Endothelial cell (in vitro differentiated cells): ENCODE data around the gene NEO1. TPM values are rescaled to one million over a fixed set of nuclear protein-coding genes. Genes with fewer than 3 reads are reported as not detected.

Source experiments
- DNase-seq: peaks from one replicate; pipeline ENCODE4 v3.0.0; 2021; ENCODE audit warnings: low spot score
- H3K27ac Mint-ChIP-seq: one replicate; pipeline ENCODE4 v1.8.0; 2021; ENCODE audit warnings: mixed read lengths, inconsistent platforms; ENCODE audit not compliant: unreplicated experiment
- H3K27me3 Mint-ChIP-seq: one replicate; pipeline ENCODE4 v1.8.0; 2021; ENCODE audit warnings: mild to moderate bottlenecking, moderate library complexity, mixed read lengths, inconsistent platforms; ENCODE audit not compliant: unreplicated experiment
- H3K36me3 Mint-ChIP-seq: one replicate; pipeline ENCODE4 v1.8.0; 2021; ENCODE audit warnings: mild to moderate bottlenecking, low read depth, mixed read lengths, inconsistent platforms; ENCODE audit not compliant: unreplicated experiment
- H3K4me1 Mint-ChIP-seq: one replicate; pipeline ENCODE4 v1.8.0; 2021; ENCODE audit warnings: mild to moderate bottlenecking, mixed read lengths, inconsistent platforms; ENCODE audit not compliant: unreplicated experiment
- H3K4me3 Mint-ChIP-seq: one replicate; pipeline ENCODE4 v1.8.0; 2021; ENCODE audit warnings: mild to moderate bottlenecking, mixed read lengths, inconsistent platforms; ENCODE audit not compliant: unreplicated experiment
- H3K9me3 Mint-ChIP-seq: one replicate; pipeline ENCODE4 v1.8.0; 2021; ENCODE audit warnings: mixed read lengths, inconsistent platforms; ENCODE audit not compliant: unreplicated experiment
- total RNA-seq: library from RNA; stranded (reverse); fragmentation: NEBNext Ultra II Directional; extraction: Animal tissue kit (Norgen Biotek cat#: 25700); gene quantifications from one replicate; pipeline ENCODE4 v1.2.1, GENCODE V29; 2021; ENCODE audit not compliant: unreplicated experiment
- TF ChIP-seq, protein P1 (sequence below): fragments of 200-600 bp; sonication (generic); IDR thresholded peaks from one replicate; pipeline ENCODE4 v1.5.0; 2021; ENCODE audit warnings: antibody characterized with exemption; ENCODE audit not compliant: unreplicated experiment

NEO1 gene
- total RNA-seq, 1 donor from 2014 or later = 140 TPM

DNA sequence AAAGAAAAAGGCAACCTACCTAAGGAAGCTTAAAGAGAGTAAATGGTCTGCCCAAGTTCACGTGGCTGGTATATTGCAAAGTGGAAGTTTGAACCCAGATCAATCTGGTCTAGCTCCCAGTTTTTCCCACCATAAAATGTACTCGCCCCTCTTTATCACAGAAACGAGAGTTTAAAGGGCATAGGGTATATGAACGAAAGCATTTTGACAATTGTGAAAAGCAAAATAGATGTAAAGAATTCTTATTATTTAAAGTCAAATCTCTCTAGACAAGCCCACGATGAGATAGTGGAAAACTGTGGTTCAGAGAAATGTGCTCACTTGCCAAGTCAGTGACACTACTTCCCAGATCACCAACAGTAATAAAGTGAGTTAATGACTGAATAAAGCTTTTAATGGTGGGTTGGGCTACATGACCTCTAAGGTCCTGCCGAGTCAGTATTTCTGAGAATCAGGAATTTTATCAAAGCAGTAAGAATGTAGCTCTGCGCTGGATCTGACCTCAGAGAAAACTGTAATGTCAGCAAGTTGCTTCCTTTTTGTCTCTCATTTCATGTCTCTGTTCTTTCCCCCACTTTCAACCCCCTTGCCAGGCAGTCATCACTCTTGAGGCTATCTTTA lies 23.3 kb upstream of the NEO1 start:
- Mint-ChIP-seq H3K27me3 (no peaks in the 10 kb centered on the region), H3K4me1 (no peaks in the 10 kb centered on the region), H3K36me3 (no peaks in the 10 kb centered on the region), H3K27ac (no peak overlapping the region), H3K4me3 (no peak overlapping the region), H3K9me3 (no peaks in the 10 kb centered on the region)
- DNase-seq = no peak
- TF ChIP-seq, protein P1, sequence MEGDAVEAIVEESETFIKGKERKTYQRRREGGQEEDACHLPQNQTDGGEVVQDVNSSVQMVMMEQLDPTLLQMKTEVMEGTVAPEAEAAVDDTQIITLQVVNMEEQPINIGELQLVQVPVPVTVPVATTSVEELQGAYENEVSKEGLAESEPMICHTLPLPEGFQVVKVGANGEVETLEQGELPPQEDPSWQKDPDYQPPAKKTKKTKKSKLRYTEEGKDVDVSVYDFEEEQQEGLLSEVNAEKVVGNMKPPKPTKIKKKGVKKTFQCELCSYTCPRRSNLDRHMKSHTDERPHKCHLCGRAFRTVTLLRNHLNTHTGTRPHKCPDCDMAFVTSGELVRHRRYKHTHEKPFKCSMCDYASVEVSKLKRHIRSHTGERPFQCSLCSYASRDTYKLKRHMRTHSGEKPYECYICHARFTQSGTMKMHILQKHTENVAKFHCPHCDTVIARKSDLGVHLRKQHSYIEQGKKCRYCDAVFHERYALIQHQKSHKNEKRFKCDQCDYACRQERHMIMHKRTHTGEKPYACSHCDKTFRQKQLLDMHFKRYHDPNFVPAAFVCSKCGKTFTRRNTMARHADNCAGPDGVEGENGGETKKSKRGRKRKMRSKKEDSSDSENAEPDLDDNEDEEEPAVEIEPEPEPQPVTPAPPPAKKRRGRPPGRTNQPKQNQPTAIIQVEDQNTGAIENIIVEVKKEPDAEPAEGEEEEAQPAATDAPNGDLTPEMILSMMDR = no peak

DNA sequence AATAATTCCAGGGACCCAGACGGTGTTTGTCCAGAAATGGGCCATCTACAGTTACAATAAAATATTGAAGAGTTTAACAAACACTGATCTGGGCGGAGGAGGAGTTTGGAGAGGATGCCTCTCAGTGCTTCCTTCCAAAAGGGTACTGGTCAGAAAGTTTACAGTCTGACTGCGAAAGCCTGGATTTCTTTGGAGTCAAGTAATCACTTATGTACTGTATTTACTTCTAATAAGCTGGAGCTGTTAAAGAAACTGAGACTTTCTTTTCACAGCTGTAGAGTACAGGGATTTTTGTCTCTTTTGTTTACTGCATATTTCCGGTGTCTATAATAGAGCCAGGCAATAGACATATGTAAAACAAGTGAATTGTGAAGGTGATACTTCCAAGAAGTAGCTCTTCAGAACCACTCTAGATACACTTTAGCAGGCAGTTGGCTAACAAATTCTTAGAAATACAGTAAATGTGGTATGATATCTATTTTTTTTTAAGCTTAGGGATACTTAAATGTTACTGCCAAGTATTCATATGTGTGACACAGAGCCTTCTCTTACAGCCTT lies 22.1 kb upstream of the NEO1 start:
- H3K27ac Mint-ChIP-seq = no peak overlapping the region
- TF ChIP-seq, protein P1 = no peak
- DNase-seq = no peak
- H3K4me3 Mint-ChIP-seq = no peak overlapping the region
- no peaks in the 10 kb centered on the region for H3K4me1 Mint-ChIP-seq
- no peaks in the 10 kb centered on the region for H3K9me3 Mint-ChIP-seq
- H3K27me3 Mint-ChIP-seq = no peaks in the 10 kb centered on the region
- H3K36me3 Mint-ChIP-seq = no peaks in the 10 kb centered on the region

DNA sequence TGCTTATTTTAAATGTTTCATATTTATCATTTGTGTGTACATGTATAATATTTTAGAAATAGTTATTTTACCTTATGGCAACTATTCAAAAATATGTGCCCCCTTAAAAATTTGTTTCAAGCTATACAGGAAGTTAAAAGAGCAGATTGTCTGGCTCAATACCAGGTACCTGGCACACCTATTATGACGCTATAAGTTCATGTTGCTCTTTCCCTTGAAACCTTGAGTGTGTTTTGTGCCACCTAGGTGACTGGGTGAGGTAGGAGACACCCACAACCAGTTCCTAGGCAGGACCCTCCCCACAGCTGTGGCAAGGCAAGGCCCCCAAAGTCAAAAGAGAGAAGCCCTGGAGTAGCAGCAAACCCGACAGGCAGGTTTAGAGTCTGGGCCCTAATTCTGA lies 20.6 kb upstream of the NEO1 start:
- Mint-ChIP-seq H3K27me3 (no peaks in the 10 kb centered on the region), H3K27ac (no peak overlapping the region), H3K36me3 (no peaks in the 10 kb centered on the region), H3K9me3 (no peaks in the 10 kb centered on the region), H3K4me3 (no peak overlapping the region), H3K4me1 (no peaks in the 10 kb centered on the region)
- no peak for DNase-seq
- TF ChIP-seq, protein P1 = no peak

DNA sequence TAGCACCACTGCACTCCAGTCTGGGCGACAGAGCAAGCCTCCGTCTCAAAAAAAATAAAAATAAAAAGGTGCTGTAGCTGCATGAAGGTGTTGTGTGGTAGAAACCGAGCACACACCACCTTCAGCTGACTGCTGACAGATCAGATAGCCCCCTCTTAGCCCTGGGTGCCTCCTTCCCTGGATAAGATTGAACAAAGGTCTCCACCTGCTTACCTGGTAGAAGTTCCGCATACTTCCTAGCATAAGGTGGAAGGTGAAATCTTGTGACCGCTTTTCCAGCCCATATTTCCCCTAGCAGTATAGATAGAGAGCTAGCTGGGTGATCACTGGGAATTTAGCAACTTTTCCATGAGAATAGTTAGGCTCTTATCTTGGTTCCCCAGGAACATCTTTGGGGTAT lies 18.7 kb upstream of the NEO1 start:
- DNase-seq = no peak
- H3K4me1 Mint-ChIP-seq = no peaks in the 10 kb centered on the region
- H3K27me3 Mint-ChIP-seq = no peaks in the 10 kb centered on the region
- no peak overlapping the region for H3K27ac Mint-ChIP-seq
- no peak overlapping the region for H3K4me3 Mint-ChIP-seq
- TF ChIP-seq, protein P1 = no peak
- no peaks in the 10 kb centered on the region for H3K36me3 Mint-ChIP-seq
- H3K9me3 Mint-ChIP-seq = no peaks in the 10 kb centered on the region

DNA sequence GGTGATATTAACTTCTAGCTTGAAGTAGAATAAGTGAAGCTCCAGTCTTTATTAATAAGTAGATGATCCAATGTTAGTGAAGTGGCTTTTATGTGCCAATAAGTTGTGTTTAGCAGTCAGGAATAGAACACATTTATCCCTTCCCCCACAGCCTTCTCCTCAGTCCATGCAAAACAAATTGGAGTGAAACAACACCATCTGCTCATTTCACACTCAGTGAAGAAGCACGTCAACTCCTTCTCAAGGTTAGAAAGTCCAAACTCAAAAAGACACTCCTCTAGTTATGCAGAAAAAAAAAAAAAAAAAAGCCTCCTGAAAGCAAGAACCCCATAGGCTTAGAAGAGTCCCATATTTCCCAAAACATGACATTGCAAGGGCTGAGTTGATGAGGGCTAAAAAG lies 18.0 kb upstream of the NEO1 start:
- H3K27me3 Mint-ChIP-seq = no peaks in the 10 kb centered on the region
- TF ChIP-seq, protein P1 = no peak
- H3K9me3 Mint-ChIP-seq = no peaks in the 10 kb centered on the region
- no peak overlapping the region for H3K4me3 Mint-ChIP-seq
- H3K27ac Mint-ChIP-seq = no peak overlapping the region
- DNase-seq = no peak
- no peaks in the 10 kb centered on the region for H3K4me1 Mint-ChIP-seq
- no peaks in the 10 kb centered on the region for H3K36me3 Mint-ChIP-seq
